Neural cell (in vitro differentiated cells): Measurements from ENCODE around the gene PHF21B.

Experiments used
- CTCF ChIP-seq: fragments of 450-650 bp; IDR thresholded peaks from 2 replicates; pipeline ENCODE4 v1.5.1; 2014; ENCODE audit warnings: antibody characterized with exemption, mild to moderate bottlenecking, moderate library complexity; ENCODE audit not compliant: poor library complexity, severe bottlenecking
- EP300 ChIP-seq: fragments of 450-650 bp; conservative IDR thresholded peaks from 2 replicates; pipeline ENCODE4 v1.6.1; 2014; ENCODE audit warnings: antibody characterized with exemption, mild to moderate bottlenecking, moderate library complexity; ENCODE audit not compliant: poor library complexity, severe bottlenecking
- EZH2 ChIP-seq: fragments of 200-600, 300-800 bp; shearing (Covaris generic), sonication (generic); IDR thresholded peaks from 2 replicates; pipeline ENCODE4 v1.6.1; 2014; ENCODE audit warnings: antibody characterized with exemption, low read length, borderline replicate concordance, mild to moderate bottlenecking; ENCODE audit not compliant: insufficient read depth, poor library complexity, severe bottlenecking
- TAF1 ChIP-seq: IDR thresholded peaks from 2 replicates; pipeline ENCODE4 v1.6.1; 2012; ENCODE audit warnings: low read depth

- TF ChIP-seq CTCF (no peak), TAF1 (no peak), EZH2 (no peak), EP300 (no peak)
Measured at GRCh38 chr22:44931766-44932165, 78.0 kb downstream of the PHF21B start.
